Activated CD4-positive, alpha-beta T cell treated with anti-CD3 and anti-CD28 coated beads, Interleukin-2, amount 10 ng/mL, durations not matched to agents 24 days and 14 days (primary cell): ENCODE results near the gene ZNF212. TPM values are rescaled to one million over a fixed set of nuclear protein-coding genes. Genes with fewer than 3 reads are reported as not detected.
A peak's percentile ranks its signal among the peaks of the same experiment; 100 is the strongest.

Experiments used
- DNase-seq: peaks from one replicate; pipeline ENCODE4 v3.0.0; 2022
- H3K27ac Mint-ChIP-seq: one replicate; pipeline ENCODE4 v1.8.0; 2022; ENCODE audit warnings: mild to moderate bottlenecking, mixed read lengths
- H3K27me3 Mint-ChIP-seq: one replicate; pipeline ENCODE4 v1.8.0; 2022; ENCODE audit warnings: mixed read lengths
- H3K36me3 Mint-ChIP-seq: one replicate; pipeline ENCODE4 v1.8.0; 2022; ENCODE audit warnings: low read depth, mild to moderate bottlenecking, mixed read lengths
- H3K4me1 Mint-ChIP-seq: one replicate; pipeline ENCODE4 v1.8.0; 2021; ENCODE audit warnings: mixed read lengths
- H3K4me3 Mint-ChIP-seq: one replicate; pipeline ENCODE4 v1.8.0; 2022; ENCODE audit warnings: mild to moderate bottlenecking, moderate library complexity, mixed read lengths
- H3K9me3 Mint-ChIP-seq: one replicate; pipeline ENCODE4 v1.8.0; 2021; ENCODE audit warnings: mixed read lengths
- intact Hi-C: fragments of 100-400 bp; cut with micrococcal nuclease; formaldehyde crosslinking; loops from one replicate; pipeline ENCODE4 v1.15.1; 2023
- total RNA-seq: library from RNA; stranded (reverse); gene quantifications from 2 replicates; pipeline ENCODE4 v1.2.3, GENCODE V29; 2022

Gene ZNF212
- total RNA-seq = 18.0 and 18.7 TPM in 2 replicates

DNA sequence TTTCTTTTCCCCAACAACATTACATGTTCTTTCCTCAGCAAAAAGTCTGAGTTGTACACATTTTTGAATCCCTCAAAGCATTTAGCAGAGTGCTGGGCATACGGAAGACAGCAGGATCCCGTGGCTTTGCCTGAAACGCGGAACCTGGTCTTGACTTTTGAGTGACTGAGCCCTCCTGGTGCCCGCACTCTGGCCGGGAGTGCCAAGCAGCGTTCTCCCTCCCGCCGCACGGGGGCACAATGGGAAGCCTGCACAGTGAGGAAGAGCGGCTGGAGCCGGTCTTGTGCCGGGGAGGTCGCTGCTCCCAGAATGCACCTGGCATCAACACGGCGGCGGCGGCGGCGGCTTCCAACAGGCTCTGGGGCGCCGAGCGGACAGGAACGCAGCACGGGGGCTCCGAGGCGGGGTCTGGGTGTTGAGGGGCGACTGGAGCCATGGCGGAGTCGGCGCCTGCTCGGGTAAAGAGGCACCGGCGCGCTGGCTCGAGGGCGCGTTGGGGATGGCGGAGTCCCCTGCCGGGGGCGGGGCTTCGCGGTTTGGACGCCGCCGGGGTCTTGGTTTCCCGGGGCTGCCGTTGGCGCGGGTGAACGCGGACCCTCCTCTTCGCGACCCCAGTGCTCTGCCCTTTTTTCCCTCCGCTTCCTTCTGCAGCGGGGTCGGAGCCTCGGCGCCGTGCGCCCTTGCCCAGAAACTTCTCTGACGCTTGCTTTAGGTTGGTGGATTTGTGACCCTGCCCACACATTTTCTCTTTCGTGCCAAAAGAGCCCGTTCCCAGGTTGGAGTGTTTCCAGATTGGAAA is at the start of gene ZNF212:
ZNF212 (plus strand) TSS at position 307 of the 799 bp plus-strand sequence; CDS start at position 435, 128 bp downstream.
- Mint-ChIP-seq H3K27ac (peak within 1 kb of the TSS; percentile 90), H3K36me3 (peaks cover 18% of the 10 kb centered on the region), H3K4me3 (peak within 1 kb of the TSS; percentile 93), H3K9me3 (no peaks in the 10 kb centered on the region), H3K27me3 (peaks cover 3% of the 10 kb centered on the region), H3K4me1 (peaks cover 26% of the 10 kb centered on the region)
- peak; percentile 96 for DNase-seq
- intact Hi-C loops = loop anchor here (1.0 to 10.0 kb wide), 7 partner anchors 31 to 635 kb away; partner anchors contain the start of genes ATP6V0E2, ZNF282, ZNF398 and ZNF746

DNA sequence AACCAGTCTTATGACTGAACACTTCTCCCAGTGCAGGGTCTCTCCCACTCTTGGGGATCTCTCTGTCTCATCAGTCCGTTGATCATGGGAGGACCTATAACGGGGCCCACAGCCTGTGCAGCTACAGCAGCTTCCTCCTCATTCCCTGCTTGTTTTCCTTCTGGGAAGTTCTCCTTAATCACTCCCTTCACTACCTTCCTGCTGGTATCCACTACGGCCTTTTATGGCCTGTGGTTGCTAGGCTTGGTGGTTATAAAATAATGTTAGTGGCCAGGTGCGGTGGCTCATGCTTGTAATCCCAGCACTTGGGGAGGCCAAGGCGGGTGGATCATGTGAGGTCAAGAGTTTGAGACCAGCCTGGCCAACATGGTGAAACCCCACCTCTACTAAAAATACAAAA is 47.6 kb upstream of the ZNF212 start:
- peak overlapping the region; percentile 72 for H3K27ac Mint-ChIP-seq
- intact Hi-C loops = no loop called here
- peak overlapping the region; percentile 84 for H3K4me3 Mint-ChIP-seq

DNA sequence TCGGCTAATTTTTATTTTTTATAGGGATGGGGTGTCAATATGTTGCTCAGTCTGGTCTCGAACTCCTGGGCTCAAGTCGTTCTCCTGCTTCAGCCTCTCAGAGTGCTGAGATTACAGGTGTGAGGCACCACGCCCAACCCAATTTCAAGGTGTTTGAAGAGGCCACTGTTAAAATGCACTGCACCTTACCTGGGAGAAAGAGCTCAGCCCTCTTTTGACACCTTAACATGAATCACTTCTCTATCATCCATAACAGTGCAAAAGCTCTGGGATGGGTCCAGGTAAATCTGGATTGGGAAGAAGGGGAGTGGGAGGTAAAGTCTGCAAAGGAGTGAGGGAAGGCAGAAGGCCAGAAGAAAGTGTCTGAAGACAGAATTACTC is 44.7 kb upstream of the ZNF212 start:
- Mint-ChIP-seq H3K36me3 (peaks cover 33% of the 10 kb centered on the region), H3K9me3 (no peaks in the 10 kb centered on the region), H3K27me3 (peaks cover 6% of the 10 kb centered on the region), H3K4me3 (peak overlapping the region; percentile 89), H3K27ac (peak overlapping the region; percentile 65), H3K4me1 (peaks cover 36% of the 10 kb centered on the region)
- intact Hi-C loops = loop anchor here (1.0 to 5.0 kb wide), 5 partner anchors 45 to 167 kb away; partner anchors contain the start of genes PDIA4, ZNF212 and ZNF398
- DNase-seq = no peak

More for the DNA sequence above, 47.6 kb upstream of the ZNF212 start:
- DNase-seq = no peak
- peaks cover 20% of the 10 kb centered on the region for H3K4me1 Mint-ChIP-seq
- peaks cover 18% of the 10 kb centered on the region for H3K27me3 Mint-ChIP-seq
- no peaks in the 10 kb centered on the region for H3K9me3 Mint-ChIP-seq
- H3K36me3 Mint-ChIP-seq = peaks cover 7% of the 10 kb centered on the region

DNA sequence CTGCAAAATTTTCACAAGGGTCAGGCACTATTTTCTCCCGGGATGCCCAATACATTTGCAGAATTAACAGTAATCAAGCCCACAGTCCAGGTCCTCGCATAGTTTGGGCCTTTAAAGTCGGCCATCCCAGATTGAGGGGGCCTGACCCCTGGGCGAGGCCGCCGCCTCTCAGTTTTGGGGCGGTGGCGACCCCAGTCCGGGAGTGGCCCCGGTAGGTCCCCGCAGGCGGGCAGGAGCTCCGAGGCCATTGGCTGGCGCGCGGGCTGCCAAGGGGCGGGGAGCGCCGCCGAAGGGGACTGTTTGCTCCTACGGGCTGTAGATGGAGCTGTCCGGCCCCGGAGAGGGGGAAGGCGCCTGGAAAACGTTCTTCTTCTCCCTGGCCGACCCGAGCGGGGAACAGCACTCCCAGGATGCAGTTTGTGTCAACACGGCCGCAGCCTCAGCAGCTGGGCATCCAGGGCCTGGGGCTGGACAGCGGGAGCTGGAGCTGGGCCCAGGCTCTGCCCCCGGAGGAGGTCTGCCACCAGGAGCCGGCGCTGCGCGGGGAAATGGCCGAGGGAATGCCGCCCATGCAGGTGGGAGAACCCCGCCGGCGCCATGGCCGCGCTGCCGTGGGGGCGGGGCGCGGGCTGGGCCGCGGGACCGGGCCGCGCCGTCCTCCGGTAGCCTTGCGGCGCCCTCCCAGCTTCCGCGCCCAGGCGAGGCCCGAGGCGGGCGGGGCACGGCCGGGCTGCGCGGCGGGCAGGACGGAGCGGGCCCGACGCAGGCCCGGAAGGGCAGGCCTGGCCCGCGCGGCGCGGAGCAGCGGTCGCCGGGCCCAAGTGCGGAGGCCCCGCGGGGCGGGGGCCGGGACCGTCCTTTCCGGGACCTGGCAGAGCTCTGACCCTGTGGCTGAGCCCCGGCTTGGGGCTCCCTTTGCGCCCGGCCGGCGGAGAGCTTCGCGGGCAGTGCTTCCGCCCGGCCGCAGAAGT is 44.0 kb upstream of the ZNF212 start, which contains the start of gene ZNF282:
ZNF282 (plus strand) TSS at position 367 of the 971 bp plus-strand sequence; CDS start at position 411, 44 bp downstream.
- Mint-ChIP-seq H3K36me3 (peaks cover 39% of the 10 kb centered on the region), H3K4me1 (peaks cover 38% of the 10 kb centered on the region), H3K27me3 (peaks cover 4% of the 10 kb centered on the region), H3K9me3 (no peaks in the 10 kb centered on the region), H3K27ac (peak within 1 kb of the TSS; percentile 96), H3K4me3 (peak within 1 kb of the TSS; percentile 96)
- intact Hi-C loops = loop anchor here (1.0 to 5.0 kb wide), 6 partner anchors 14 to 168 kb away; partner anchors contain the start of genes PDIA4, ZNF212 and ZNF398
- peak; percentile 94 for DNase-seq

DNA sequence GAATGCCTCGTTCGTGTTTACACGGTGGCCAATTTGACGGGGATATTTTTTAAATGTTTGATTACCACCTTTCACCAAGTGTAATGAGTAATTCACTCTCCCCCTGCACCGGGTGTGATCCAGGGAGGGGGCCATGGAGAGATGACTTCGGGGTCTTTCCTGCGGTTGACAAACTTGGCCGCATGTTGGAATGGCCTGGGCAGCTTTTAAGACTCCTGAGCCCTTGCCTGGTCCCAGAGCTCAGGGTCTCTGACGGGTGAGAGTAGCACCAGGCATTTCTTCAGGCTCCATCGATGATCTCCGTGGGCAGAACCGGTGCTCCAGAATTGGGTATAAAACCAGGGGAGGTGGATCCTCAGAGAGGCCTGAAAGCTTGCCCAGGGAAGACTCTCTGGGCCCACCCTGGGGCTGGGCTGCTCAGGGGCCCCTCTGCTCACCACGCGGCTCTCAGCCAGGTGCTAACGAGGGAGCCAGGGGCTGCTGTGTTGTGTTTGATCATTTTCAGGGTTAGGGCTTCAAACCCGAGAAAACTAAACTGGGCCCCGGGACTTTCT is 43.2 kb upstream of the ZNF212 start:
- peak overlapping the region; percentile 96 for H3K27ac Mint-ChIP-seq
- intact Hi-C loops = loop anchor here (1.0 to 5.0 kb wide), 2 partner anchors 13 to 169 kb away; partner anchors contain the start of gene PDIA4
- H3K27me3 Mint-ChIP-seq = peaks cover 2% of the 10 kb centered on the region
- no peaks in the 10 kb centered on the region for H3K9me3 Mint-ChIP-seq
- H3K36me3 Mint-ChIP-seq = peaks cover 45% of the 10 kb centered on the region
- H3K4me1 Mint-ChIP-seq = peaks cover 40% of the 10 kb centered on the region
- peak; percentile 66 for DNase-seq
- H3K4me3 Mint-ChIP-seq = peak overlapping the region; percentile 96

DNA sequence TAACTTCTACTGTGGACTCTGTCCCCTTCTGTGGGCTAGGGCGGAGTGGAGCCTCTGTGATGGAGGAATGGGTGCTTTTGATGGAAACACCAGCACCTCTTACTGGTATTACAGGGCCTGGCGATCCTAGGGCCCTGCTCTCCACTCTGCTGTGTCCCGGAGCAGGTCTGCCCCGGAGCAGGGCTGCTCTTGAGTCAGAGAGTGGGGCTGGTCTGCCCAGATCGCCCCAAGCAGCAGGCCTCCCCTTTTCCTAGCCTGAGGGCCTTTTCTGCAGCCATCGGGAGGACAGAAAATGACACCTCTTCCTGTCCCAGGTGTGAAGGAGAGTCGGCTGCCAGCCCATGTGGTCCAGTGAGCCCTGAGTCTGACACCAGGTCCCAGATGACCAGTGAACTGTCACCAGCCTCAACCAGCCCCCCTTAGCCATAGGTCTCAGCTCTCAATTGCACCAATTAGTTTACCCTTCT is 42.7 kb upstream of the ZNF212 start:
- Mint-ChIP-seq H3K27me3 (peaks cover 2% of the 10 kb centered on the region), H3K4me3 (peak overlapping the region; percentile 96), H3K4me1 (peaks cover 38% of the 10 kb centered on the region), H3K27ac (peak overlapping the region; percentile 96), H3K36me3 (peaks cover 50% of the 10 kb centered on the region), H3K9me3 (no peaks in the 10 kb centered on the region)
- intact Hi-C loops = loop anchor here (1.0 to 5.0 kb wide), 2 partner anchors 13 to 169 kb away; partner anchors contain the start of gene PDIA4
- DNase-seq = no peak

DNA sequence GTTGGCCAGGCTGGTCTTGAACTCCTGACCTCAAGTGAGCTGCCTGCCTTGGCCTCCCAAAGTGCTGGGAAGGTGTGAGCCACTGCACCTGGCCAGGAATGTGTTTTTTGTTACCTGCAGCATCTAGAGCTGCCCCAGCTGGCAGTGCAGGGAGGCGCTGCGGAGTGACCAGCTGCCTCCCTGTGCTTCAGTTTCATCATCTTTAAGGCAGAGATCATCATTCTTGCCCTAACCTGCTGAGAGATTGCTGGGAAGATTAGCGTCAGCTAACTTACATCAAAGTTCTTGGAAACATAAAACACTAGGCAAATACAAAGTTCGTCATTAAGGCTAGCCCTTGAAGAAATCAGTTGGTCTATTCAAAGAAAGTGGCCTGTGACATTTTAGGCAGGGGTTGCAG is 41.8 kb upstream of the ZNF212 start:
- H3K27ac Mint-ChIP-seq = peak overlapping the region; percentile 96
- peaks cover 40% of the 10 kb centered on the region for H3K4me1 Mint-ChIP-seq
- H3K27me3 Mint-ChIP-seq = peaks cover under 1% of the 10 kb centered on the region
- intact Hi-C loops = loop anchor here (5.0 kb wide), 1 partner anchor 170 kb away; the partner anchor contains the start of gene PDIA4
- peak overlapping the region; percentile 96 for H3K4me3 Mint-ChIP-seq
- peaks cover 54% of the 10 kb centered on the region for H3K36me3 Mint-ChIP-seq
- no peaks in the 10 kb centered on the region for H3K9me3 Mint-ChIP-seq
- DNase-seq = no peak

DNA sequence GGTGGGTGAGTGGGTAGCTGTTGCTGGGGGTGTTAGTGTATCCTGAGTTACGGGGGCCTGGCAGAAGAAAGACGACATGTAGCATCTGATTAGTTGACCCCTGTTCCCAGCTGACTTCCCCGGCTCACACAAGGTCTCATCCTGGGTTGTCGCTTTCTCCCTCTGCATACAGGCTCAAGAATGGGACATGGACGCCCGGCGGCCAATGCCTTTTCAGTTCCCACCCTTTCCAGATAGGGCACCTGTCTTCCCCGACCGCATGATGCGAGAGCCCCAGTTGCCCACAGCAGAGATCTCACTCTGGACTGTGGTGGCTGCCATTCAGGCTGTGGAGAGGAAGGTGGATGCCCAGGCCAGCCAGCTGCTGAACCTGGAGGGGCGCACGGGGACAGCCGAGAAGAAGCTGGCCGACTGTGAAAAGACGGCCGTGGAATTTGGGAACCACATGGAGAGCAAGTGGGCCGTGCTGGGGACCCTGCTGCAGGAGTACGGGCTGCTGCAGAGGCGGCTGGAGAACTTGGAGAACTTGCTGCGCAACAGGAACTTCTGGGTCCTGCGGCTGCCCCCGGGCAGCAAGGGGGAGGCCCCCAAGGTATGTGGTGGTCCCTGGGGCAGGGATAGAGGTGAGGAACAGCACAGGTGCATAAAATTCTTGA is 41.2 kb upstream of the ZNF212 start:
- no peaks in the 10 kb centered on the region for H3K27me3 Mint-ChIP-seq
- H3K36me3 Mint-ChIP-seq = peaks cover 59% of the 10 kb centered on the region
- H3K27ac Mint-ChIP-seq = no peak overlapping the region
- H3K4me3 Mint-ChIP-seq = peak overlapping the region; percentile 96
- H3K4me1 Mint-ChIP-seq = peaks cover 45% of the 10 kb centered on the region
- H3K9me3 Mint-ChIP-seq = no peaks in the 10 kb centered on the region
- intact Hi-C loops = loop anchor here (5.0 kb wide), 1 partner anchor 171 kb away; the partner anchor contains the start of gene PDIA4
- no peak for DNase-seq

DNA sequence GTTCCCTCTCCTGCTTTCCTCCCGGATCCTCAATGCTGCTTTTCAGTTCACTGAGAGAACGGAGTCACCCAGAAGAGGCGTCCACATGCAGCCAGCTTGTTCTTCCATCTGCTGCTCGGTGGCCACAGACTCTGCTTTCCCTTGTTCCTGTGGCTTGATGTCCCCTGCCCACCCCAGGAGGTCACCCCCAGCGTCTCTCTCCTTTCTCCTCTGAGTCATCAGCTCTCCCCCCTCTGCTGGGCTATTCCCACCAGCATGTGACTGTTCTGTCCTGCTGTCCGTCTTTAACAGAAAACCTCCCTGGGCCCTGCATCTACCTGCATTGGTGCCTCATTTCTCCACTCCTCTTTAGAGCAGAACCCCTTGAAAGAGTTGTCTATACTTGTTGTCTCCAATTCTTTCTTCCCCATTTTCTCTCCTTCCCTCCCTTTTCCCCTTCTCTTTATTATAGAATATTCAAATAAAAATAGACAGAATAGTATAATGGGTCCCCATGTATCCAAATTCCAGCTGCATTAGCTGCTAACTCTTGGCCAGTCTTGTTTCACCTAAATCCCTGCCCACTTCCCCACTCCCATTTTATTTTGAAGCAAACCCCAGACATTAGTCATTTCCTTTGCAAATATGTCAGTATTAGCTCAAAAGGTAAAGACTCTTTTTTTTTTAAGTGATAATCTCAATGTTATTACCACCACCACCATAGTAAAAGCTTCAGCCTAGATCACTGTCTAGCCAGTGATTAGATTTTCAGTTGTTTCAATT is 40.0 kb upstream of the ZNF212 start:
- intact Hi-C loops = loop anchor here (5.0 kb wide), 1 partner anchor 172 kb away; the partner anchor contains the start of gene PDIA4
- Mint-ChIP-seq H3K27ac (peak overlapping the region; percentile 68), H3K4me1 (peaks cover 51% of the 10 kb centered on the region), H3K4me3 (peak overlapping the region; percentile 15), H3K9me3 (no peaks in the 10 kb centered on the region), H3K27me3 (no peaks in the 10 kb centered on the region), H3K36me3 (peaks cover 70% of the 10 kb centered on the region)
- DNase-seq = no peak

DNA sequence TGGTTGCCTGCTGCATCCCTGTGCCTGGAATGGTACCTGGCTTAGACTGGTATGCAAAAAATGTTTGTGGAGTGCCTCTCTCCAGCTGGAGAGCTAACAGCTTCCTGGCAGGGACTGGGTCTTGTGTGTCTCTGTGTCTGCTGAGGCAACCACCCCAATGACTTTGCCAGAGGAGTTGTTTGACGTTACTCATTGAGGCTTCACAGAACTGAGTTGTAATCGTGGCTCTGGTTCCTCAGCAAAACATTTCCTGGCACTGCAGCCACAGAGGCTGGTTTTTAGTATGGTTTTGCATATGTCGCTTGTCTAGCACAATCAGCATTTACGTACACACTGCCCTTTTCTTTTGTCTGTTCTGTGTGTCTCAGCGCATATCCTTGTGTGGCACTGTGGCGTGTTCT is 36.6 kb upstream of the ZNF212 start:
- Mint-ChIP-seq H3K4me1 (peaks cover 45% of the 10 kb centered on the region), H3K27me3 (no peaks in the 10 kb centered on the region), H3K27ac (peak overlapping the region; percentile 97), H3K9me3 (no peaks in the 10 kb centered on the region), H3K4me3 (peak overlapping the region; percentile 56), H3K36me3 (peaks cover 82% of the 10 kb centered on the region)
- DNase-seq = peak; percentile 82
- intact Hi-C loops = no loop called here

DNA sequence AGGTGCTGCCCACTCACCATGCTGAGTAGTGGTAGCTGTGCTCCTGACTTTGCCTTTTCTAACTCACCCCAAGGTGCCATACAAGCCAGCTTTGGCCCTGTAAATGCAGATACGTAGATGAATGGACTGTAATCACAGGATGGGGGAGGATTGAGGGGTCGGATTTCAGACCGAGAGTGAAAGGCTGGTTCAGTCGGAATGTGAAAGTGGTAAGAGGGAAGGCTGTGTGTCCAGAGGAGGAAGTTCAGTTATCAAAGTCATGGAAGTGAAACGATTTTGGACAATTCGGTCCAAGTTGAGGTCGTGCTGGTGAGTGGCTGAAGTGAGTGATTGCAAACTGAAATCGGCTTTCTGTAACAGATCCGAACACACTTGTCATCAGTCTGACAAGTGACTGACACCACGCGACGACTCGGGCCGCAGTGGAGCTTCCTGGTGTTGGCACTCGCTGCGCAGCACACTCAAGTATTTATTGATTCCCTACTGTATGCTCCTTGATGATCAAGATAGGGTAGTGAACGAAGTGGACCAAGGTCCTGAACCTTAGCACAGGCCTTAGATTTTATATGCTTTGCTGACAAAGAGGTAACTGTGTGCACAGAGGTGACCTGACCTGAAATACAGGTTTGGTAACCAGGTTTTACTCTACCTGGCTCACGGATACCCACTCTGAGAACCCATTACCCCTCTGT is 33.6 kb upstream of the ZNF212 start:
- no peak for DNase-seq
- H3K36me3 Mint-ChIP-seq = peaks cover 78% of the 10 kb centered on the region
- peak overlapping the region; percentile 50 for H3K27ac Mint-ChIP-seq
- intact Hi-C loops = no loop called here
- peaks cover 38% of the 10 kb centered on the region for H3K4me1 Mint-ChIP-seq
- no peaks in the 10 kb centered on the region for H3K27me3 Mint-ChIP-seq
- no peak overlapping the region for H3K4me3 Mint-ChIP-seq
- H3K9me3 Mint-ChIP-seq = no peaks in the 10 kb centered on the region
